Stomach (tissue), 9 donors: ENCODE measurements around the gene FARS2. TPM values are rescaled to one million over a fixed set of nuclear protein-coding genes. Genes with fewer than 3 reads are reported as not detected.
A peak's percentile ranks its signal among the peaks of the same experiment; 100 is the strongest.

Experiments used
- DNase-seq, 2 donors: peaks; one replicate each; pipeline versions ENCODE4 v3.0.0 to v3.0.0-alpha.2; 2013 to 2019
- H3K27ac ChIP-seq, 5 donors: fragments of 200-600 bp in 4 of 5; sonication (generic) in 4 of 5; one replicate each; pipeline ENCODE4 v1.5.1; 2013 to 2019; ENCODE audit warnings: mild to moderate bottlenecking in 1 of 5, moderate library complexity in 1 of 5
- H3K27me3 ChIP-seq, 3 donors: fragments of 200-600 bp; sonication (generic); one replicate each; pipeline ENCODE4 v1.5.1; 2017 to 2019; ENCODE audit warnings: mixed run types in 1 of 3
- H3K36me3 ChIP-seq, 4 donors: fragments of 200-600 bp; sonication (generic); 1 replicate in 3 of 4; 2 replicates in 1 of 4; pipeline ENCODE4 v1.5.1; 2016 to 2019
- H3K4me1 ChIP-seq, 4 donors: fragments of 200-600 bp; sonication (generic); one replicate each; pipeline ENCODE4 v1.5.1; 2016 to 2019
- H3K4me3 ChIP-seq, 4 donors: fragments of 200-600 bp; sonication (generic) in 3 of 4; one replicate each; pipeline ENCODE4 v1.5.1; 2016 to 2019; ENCODE audit warnings: mild to moderate bottlenecking in 1 of 4
- H3K9me3 ChIP-seq, 4 donors: fragments of 200-600 bp; sonication (generic); one replicate each; pipeline ENCODE4 v1.5.1; 2016 to 2019
- EP300 ChIP-seq: sonication (generic); formaldehyde crosslinking; IDR thresholded peaks from one replicate; pipeline ENCODE4 v1.6.1; 2017; ENCODE audit warnings: antibody characterized with exemption
- POLR2A ChIP-seq, 4 donors: fragments of 450-650 bp; IDR thresholded peaks; one replicate each; pipeline ENCODE4 v1.6.1; 2016; ENCODE audit warnings: antibody characterized with exemption in 4 of 4, control low read depth in 2 of 4, mild to moderate bottlenecking in 1 of 4, moderate library complexity in 1 of 4
- POLR2AphosphoS5 ChIP-seq, 3 donors: sonication (generic); formaldehyde crosslinking; IDR thresholded peaks; one replicate each; pipeline ENCODE4 v1.6.1; 2016; ENCODE audit warnings: antibody characterized with exemption in 3 of 3
- WGBS, 5 donors: extraction: QIAGEN DNeasy Blood & Tissue Kit in 3 of 5; methylation state at CpG; one replicate each; pipeline versions ENCODE4 v1.1.5 to v1.1.7; 2013 to 2018; 5-methylcytosine and 5-hydroxymethylcytosine counted together
- intact Hi-C: fragments of 100-400 bp; cut with DNase I; formaldehyde crosslinking; loops from one replicate; pipeline ENCODE4 v1.15.1; 2023; ENCODE audit warnings: low total_unique reads
- polyA plus RNA-seq, 3 donors: library from polyadenylated mRNA; stranded (reverse); fragments of 200-250 nt; gene quantifications; one replicate each; pipeline ENCODE4 v1.2.3, GENCODE V29; 2013
- total RNA-seq, 5 donors: library from RNA; depleted of rRNA; stranded (reverse); fragments of >200 nt; gene quantifications; one replicate each; pipeline versions ENCODE4 v1.1.0 to v1.2.3, GENCODE V29; 2014 to 2016
- TF ChIP-seq, protein P1 (sequence below), 7 experiments: fragments of 450-650 bp in 4 of 7; fragments of 200-600 bp in 3 of 7; sonication (generic) in 3 of 7; IDR thresholded peaks; one replicate each; pipeline ENCODE4 v1.5.1; 2016 to 2019; ENCODE audit warnings: antibody characterized with exemption in 7 of 7, control low read depth in 2 of 7, mild to moderate bottlenecking in 1 of 7
- donor health status: healthy with polysubstance abuse.
- donor health status: Bipolar disorder and iron deficiency.
- donor health status: healthy.

FARS2 gene
- total and polyA plus RNA-seq, 8 donors = 3.8 to 47.8 (median 15.9) TPM

DNA sequence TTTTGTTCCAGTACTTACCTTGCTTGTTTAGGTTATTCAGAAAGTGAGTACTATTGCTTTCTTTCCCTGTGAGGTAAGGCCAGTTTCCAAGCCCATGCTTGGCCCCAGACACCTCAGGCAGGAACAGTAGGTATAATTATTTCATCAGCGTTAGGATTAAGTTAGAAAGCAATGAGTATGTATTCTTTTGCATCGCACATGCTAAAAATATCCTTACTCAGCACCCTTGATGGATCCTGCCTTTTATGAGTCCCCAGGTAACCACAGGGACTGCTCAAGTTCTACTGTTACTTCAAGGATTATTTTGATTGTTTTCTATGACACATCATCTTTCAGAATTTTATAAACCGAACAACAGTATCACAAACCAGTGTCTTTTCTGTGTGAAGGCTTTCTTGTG, 128.9 kb downstream of the FARS2 start:
- H3K9me3 ChIP-seq = no peaks in the 10 kb centered on the region

DNA sequence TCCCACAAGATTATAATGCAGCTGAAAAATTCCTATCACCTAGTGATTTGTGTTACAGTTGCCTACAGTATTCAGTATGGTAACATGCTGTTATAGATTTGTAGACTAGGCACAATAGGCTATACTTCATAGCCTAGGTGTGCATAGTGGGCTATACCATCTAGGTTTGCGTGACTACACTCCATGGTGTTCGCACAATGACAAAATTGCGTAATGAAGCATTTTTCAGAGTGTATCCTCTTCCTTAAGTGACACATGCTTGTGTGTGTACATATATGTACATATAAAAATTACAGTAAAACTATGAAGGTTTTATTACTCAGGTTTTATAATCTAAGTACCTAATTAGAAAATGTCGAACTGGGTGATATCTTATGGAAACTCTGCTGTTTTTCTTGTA, 133.0 kb downstream of the FARS2 start:
- TF ChIP-seq POLR2AphosphoS5 (IDR thresholded peaks at IDR 0.05) = no peak
- intact Hi-C loops = no loop called here
- Histone ChIP-seq H3K36me3 (no peaks in the 10 kb centered on the region), H3K4me1 (no peaks in the 10 kb centered on the region), H3K27me3 (no peaks in the 10 kb centered on the region), H3K27ac (no peak overlapping the region), H3K9me3 (no peaks in the 10 kb centered on the region), H3K4me3 (no peak overlapping the region)
- DNase-seq = no peak
- WGBS, 5 donors = 84 to 98% (median 96%) methylated on average over 4 of the region's 4 CpGs

More for the DNA sequence above, 128.9 kb downstream of the FARS2 start:
- Histone ChIP-seq H3K4me3 (no peak overlapping the region), H3K27me3 (no peaks in the 10 kb centered on the region), H3K4me1 (no peaks in the 10 kb centered on the region), H3K36me3 (no peaks in the 10 kb centered on the region), H3K27ac (no peak overlapping the region)
- TF ChIP-seq POLR2AphosphoS5 (IDR thresholded peaks at IDR 0.05) (no peak), EP300 (no peak), POLR2A (IDR thresholded peaks at IDR 0.05) (no peak)
- TF ChIP-seq, protein P1, sequence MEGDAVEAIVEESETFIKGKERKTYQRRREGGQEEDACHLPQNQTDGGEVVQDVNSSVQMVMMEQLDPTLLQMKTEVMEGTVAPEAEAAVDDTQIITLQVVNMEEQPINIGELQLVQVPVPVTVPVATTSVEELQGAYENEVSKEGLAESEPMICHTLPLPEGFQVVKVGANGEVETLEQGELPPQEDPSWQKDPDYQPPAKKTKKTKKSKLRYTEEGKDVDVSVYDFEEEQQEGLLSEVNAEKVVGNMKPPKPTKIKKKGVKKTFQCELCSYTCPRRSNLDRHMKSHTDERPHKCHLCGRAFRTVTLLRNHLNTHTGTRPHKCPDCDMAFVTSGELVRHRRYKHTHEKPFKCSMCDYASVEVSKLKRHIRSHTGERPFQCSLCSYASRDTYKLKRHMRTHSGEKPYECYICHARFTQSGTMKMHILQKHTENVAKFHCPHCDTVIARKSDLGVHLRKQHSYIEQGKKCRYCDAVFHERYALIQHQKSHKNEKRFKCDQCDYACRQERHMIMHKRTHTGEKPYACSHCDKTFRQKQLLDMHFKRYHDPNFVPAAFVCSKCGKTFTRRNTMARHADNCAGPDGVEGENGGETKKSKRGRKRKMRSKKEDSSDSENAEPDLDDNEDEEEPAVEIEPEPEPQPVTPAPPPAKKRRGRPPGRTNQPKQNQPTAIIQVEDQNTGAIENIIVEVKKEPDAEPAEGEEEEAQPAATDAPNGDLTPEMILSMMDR (IDR thresholded peaks at IDR 0.05) = no peak
- 83 to 98% (median 89%) methylated on average over 3 of the region's 3 CpGs for WGBS, 5 donors
- DNase-seq = no peak
- intact Hi-C loops = no loop called here

DNA sequence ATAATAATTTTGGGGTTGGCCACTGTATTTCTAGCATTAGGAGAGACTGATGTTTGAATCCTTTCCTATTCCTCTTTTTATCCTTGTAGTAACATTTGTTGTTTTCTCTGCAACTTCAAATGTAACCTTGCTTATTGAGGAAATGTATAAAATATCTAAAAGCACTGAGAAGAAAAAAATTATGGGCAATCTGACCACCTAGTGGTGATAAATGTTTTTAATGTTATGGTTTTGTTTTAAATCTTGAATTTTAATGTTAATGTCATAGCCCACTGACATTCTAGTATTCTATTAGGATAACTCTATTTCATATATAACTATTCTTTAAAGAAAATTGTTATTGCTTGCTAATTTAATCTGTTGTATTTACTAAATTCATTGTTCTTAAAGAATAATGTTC, 134.4 kb downstream of the FARS2 start:
- H3K27me3 ChIP-seq = no peaks in the 10 kb centered on the region
- H3K9me3 ChIP-seq = no peaks in the 10 kb centered on the region
- TF ChIP-seq, protein P1 (IDR thresholded peaks at IDR 0.05) = peak in 1 of 7 experiments; percentile 21
- no peak for TF ChIP-seq POLR2AphosphoS5 (IDR thresholded peaks at IDR 0.05)
- H3K27ac ChIP-seq = no peak overlapping the region
- H3K36me3 ChIP-seq = no peaks in the 10 kb centered on the region
- DNase-seq = no peak
- H3K4me3 ChIP-seq = no peak overlapping the region
- intact Hi-C loops = no loop called here
- H3K4me1 ChIP-seq = no peaks in the 10 kb centered on the region

DNA sequence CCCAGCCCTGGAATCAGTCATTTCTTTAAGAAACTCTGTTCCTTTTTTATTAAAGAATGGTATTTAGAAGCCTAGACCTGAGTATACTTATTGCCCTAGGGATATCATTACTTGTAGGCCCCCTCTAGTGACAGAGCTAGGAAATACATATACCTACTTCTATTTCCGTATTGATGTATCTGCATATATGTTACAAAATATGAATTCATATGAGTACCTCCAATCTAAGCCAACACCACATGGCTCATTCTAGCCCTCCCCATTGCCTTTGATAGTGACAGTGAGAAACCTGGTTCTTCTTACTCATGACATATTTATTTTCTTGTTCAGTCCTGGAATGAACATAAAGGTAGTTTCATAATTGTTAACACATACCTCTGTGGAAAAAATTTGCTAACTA, 137.2 kb downstream of the FARS2 start:
- H3K27ac ChIP-seq = no peak overlapping the region
- no peaks in the 10 kb centered on the region for H3K4me1 ChIP-seq
- H3K4me3 ChIP-seq = no peak overlapping the region
- peaks cover 0 to 8% (median 3%) of the 10 kb centered on the region in 4 donors for H3K9me3 ChIP-seq
- peak in 1 of 2 donors; percentile 51 for DNase-seq
- 19 to 59% (median 49%) methylated on average over 1 of the region's 1 CpG for WGBS, 5 donors
- intact Hi-C loops = no loop called here
- TF ChIP-seq POLR2AphosphoS5 (IDR thresholded peaks at IDR 0.05) = no peak
- TF ChIP-seq, protein P1 (IDR thresholded peaks at IDR 0.05) = peak in 3 of 7 experiments; percentile 25 to 32 (median 29)
- H3K27me3 ChIP-seq = no peaks in the 10 kb centered on the region
- no peaks in the 10 kb centered on the region for H3K36me3 ChIP-seq

DNA sequence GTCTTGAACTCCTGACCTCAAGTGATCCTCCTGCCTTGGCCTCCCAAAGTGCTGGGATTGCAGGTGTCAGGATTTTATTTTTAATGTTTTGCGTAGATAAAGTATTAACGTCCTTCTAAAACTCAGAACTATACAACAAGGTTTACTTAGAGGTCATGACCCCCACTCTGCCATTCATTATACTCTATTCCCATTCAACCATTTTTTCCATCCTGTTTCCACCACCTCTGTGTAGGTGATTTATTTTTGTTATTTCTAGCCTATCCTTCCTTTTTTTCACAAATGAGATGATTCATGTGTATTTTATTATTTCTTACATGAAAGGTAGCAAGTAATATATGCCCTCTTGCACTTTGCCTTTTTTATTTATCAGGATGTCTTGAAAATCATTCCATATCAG, 138.1 kb downstream of the FARS2 start:
- Histone ChIP-seq H3K4me3 (no peak overlapping the region), H3K36me3 (no peaks in the 10 kb centered on the region), H3K27me3 (no peaks in the 10 kb centered on the region), H3K27ac (no peak overlapping the region), H3K9me3 (peaks cover 0 to 8% (median 3%) of the 10 kb centered on the region in 4 donors), H3K4me1 (no peaks in the 10 kb centered on the region)
- intact Hi-C loops = no loop called here
- WGBS, 5 donors = 72 to 89% (median 84%) methylated on average over 2 of the region's 2 CpGs
- no peak for DNase-seq
- no peak for TF ChIP-seq EP300
- TF ChIP-seq, protein P1 (IDR thresholded peaks at IDR 0.05) = no peak
- TF ChIP-seq POLR2AphosphoS5 (IDR thresholded peaks at IDR 0.05) = no peak
- no peak for TF ChIP-seq POLR2A (IDR thresholded peaks at IDR 0.05)
